ENCODE measurements around the gene IFNG.

The IFNG gene

DNA sequence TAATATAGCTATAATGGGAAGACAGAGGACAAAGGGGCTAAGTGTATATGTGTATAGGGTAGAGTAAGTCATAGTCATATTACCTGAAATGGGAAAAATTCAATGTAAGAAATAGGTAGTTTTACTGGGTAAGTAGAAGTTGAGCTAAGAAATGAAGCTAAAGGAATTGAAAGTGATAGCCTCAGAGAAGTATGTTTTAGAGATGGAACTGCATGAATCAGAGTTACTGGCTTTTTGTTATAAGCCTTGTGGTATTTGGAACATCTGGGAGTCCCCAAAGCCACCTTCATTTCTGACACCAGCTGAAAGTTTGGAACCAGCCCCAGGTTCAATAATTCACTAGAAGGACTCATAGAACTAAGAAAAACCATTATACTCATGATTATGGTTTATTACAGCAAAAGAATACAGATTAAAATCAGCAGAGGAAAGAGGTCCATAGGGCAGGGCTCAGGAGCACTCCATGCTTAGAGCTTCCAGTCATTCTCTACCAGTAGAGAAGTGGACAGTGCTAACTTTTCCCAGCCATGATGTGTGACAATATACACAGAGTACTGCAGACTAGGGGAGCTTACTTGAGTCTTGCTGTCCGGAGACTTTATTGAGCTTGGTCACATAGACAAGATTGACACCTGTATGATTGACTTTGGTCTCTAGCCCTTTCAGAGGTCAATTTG lies 9.8 kb upstream of the IFNG start:
- FAIRE-seq (no peak), DNase-seq (ENCODE audit: low spot score) (no peak)

DNA sequence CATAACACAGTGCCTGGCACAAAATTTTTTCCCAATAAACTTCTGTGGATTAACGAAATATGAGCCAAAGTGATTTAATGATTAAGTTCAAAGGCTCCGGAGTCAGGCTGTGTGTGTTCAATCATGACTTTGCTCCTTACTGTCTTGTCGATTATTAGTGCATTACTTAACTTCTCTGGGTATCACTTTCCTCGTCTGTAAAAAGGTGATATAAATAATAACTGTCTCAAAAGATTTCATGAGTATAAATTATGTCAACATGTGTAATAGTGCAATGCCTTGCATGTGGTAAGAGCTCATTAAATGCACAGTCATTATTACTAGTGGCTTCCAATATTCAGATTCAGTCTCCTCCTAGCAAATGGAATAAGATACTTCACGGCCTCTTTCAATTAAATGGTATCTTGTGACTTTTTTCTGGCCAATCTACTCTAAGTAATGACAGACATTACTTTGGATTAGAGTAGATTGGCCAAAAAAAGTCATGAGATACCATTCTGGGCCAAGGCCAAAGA lies 6.8 kb upstream of the IFNG start:
- DNase-seq (ENCODE audit: low spot score) (no peak), FAIRE-seq (no peak)

- DNase-seq (ENCODE audit: low spot score) (no peak), FAIRE-seq (no peak)
Measured at GRCh38 chr12:68163560-68164081, 4.1 kb upstream of the IFNG start.

GRCh38 chr12:68162374-68162773 lies 2.8 kb upstream of the IFNG start:
- DNase-seq (ENCODE audit: low spot score) = no peak
- FAIRE-seq = no peak

DNA sequence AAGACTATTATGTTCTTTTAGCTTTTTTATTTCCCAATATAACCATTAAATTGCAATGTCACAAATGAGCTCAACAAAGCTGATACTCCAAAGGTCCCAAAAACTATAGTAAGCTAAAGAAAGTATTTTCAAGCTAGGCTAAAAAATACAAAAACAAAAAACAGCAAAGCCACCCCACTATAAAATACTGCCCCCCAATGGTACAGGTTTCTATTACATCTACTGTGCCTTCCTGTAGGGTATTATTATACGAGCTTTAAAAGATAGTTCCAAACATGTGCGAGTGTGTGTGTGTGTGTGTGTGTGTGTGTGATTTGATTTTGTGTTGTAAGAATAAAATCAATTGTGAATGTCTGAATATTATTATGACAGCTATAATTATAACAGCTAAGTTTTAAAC lies 1.1 kb downstream of the IFNG start:
- DNase-seq (ENCODE audit: low spot score) = no peak
- no peak for FAIRE-seq

DNA sequence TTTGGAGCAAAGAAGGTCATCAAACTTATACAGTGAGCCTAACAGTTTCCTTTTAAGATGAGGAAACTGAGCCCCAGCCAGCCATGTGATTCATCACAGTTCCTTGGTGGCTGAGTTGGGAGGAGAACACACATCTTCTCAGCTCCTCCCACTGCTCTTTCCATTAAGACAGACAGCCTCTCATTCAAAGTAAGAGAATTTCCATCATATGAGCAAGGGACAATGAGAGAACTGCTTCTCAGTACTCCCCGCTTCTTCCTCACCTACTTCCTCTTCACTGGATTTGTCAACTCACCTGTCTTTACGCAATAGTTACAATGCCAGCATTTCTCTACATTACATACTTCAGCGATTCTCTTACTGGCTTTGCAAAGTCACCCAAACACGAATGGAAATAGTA lies 2.2 kb downstream of the IFNG start:
- FAIRE-seq = no peak
- no peak for DNase-seq (ENCODE audit: low spot score)

- no peak for FAIRE-seq
Measured at GRCh38 chr12:68156636-68157035, 2.9 kb downstream of the IFNG start.

GRCh38 chr12:68154779-68155178 lies 4.8 kb downstream of the IFNG start:
- no peak for FAIRE-seq
- DNase-seq (ENCODE audit: low spot score) = no peak

More at GRCh38 chr12:68156636-68157035, 2.9 kb downstream of the IFNG start:
- no peak for DNase-seq (ENCODE audit: low spot score)

DNA sequence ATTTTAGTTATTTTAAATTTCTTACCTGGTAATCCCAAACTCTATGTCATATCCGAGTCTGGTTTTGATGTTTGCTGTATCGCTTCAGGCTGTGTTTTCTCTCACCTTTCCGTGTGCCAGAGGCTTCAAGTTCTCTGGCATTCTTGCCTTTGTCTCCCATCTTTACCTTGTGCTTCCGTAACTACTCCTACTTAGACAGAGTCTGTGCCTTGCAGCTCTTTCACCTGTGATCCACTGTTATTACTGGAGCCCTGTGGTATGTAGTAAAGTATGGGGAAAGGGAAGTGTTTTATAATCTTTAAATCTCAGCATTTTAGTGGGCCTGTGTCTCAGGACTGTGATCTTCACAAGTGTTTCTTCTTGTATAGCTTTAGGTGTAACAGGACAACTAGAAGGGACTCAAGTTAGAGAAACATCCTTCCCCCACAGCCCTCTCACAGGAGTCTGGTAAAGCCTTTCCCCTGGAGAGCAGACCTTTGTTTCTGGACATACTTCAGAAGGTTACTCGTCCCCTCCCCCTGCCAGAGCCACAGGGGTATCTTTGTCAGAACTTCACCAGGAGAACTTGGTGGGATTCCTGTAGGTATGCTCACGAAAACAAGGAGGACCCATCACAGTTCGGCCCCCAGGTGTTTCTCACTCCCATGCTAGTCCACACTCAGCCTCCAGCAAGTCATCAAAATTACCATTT lies 11.1 kb downstream of the IFNG start:
- FAIRE-seq (no peak), DNase-seq (ENCODE audit: low spot score) (no peak)

- FAIRE-seq (no peak), DNase-seq (ENCODE audit: low spot score) (no peak)
Measured at GRCh38 chr12:68140556-68140955, 19.0 kb downstream of the IFNG start.

DNA sequence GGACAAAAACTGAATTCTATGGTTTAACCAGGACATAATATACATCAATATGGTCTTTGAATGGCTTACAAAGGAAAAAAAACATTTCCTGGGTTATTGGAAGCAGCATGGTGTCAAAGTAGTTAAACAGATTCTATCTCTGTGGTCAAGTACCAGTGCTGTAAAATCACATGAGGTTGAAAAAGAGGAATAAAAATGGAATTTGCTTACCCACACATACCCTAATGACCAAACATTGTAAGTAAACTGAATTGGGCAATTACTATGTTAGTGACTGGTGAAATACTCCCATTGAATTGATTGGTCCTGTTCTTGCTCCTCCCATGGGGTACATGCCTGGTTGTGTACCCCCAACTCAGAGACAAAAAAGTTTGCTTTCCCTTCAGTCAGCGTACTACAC lies 19.6 kb downstream of the IFNG start:
- no peak for FAIRE-seq
- no peak for DNase-seq (ENCODE audit: low spot score)

GRCh38 chr12:68139001-68139400 lies 20.5 kb downstream of the IFNG start:
- no peak for DNase-seq (ENCODE audit: low spot score)
- FAIRE-seq = no peak

GRCh38 chr12:68138480-68138879 lies 21.1 kb downstream of the IFNG start:
- DNase-seq (ENCODE audit: low spot score) = no peak
- no peak for FAIRE-seq

- no peak for FAIRE-seq
- no peak for DNase-seq (ENCODE audit: low spot score)
Measured at GRCh38 chr12:68137335-68137830, 22.2 kb downstream of the IFNG start.

DNA sequence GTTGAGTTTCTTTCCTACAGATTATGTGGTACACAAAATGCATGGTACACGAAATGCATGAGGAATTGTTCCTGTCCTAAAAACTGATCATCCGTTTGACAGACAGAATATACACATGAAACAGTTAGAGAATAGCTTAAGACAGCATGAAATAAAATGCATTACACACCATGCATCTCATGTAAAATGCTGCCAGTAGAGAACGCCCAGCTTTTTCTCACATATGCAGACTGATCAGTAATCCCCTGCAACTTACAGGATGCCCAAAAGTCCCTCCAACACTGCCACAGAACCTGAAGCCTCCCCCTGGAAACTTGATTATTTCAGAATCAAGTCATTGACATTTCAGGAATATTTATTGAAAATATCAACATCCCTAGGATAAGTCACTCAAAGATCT lies 24.0 kb downstream of the IFNG start:
- no peak for DNase-seq (ENCODE audit: low spot score)
- no peak for FAIRE-seq

- DNase-seq (ENCODE audit: low spot score) (no peak), FAIRE-seq (no peak)
Measured at GRCh38 chr12:68131867-68132414, 27.6 kb downstream of the IFNG start.

DNA sequence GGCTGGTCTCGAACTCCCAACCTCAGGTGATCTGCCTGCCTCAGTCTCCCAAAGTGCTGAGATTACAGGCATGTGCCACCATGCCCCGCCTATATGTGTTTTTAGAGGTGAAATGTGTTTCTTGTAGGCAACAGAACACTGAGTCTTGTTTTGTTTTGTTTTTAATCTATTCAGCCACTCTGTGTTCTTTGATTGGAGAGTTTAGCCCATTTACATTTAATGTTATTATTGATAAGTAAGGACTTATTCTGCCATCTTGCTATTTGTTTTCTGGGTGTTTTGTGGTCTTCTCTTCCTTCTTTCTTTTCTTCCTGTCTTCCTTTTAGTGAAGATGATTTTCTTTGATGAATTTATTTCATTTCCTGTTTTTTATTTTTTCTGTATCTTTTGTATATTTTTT lies 29.6 kb downstream of the IFNG start:
- DNase-seq (ENCODE audit: low spot score) = no peak

GRCh38 chr12:68122236-68122920 lies 37.2 kb downstream of the IFNG start:
- no peak for FAIRE-seq

More for the DNA sequence above, 29.6 kb downstream of the IFNG start:
- no peak for FAIRE-seq

GRCh38 chr12:68121143-68121542 lies 38.4 kb downstream of the IFNG start:
- no peak for DNase-seq (ENCODE audit: low spot score)
- no peak for FAIRE-seq

More at GRCh38 chr12:68122236-68122920, 37.2 kb downstream of the IFNG start:
- no peak for DNase-seq (ENCODE audit: low spot score)

GRCh38 chr12:68119724-68120211 lies 39.8 kb downstream of the IFNG start:
- no peak for DNase-seq (ENCODE audit: low spot score)
- no peak for FAIRE-seq

DNA sequence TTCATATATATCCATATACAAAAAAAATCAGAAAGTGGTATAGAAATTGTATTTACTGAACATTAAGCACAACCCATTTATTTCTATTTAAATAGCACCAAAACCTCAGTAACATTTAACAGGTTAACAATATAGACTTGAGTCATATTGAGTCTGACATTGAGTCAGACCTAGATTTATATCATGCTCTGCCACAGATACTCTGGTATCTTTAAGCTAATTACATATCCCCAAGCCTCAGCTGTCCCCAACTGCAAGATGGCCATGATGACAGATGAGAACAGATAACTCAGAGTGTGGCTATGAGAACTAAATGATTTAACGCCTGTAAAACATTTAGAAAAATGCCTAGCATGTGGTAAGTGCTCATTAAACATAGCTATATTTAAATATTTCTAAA lies 40.3 kb downstream of the IFNG start:
- DNase-seq (ENCODE audit: low spot score) (no peak), FAIRE-seq (no peak)

Data from RCC 7860 (cell line).